Mesendoderm (in vitro differentiated cells): ENCODE measurements around the gene WDR20.

Source experiments
- DNase-seq: peaks from one replicate; pipeline ENCODE4 v3.0.0; 2013
- H2AK5ac ChIP-seq: 2 replicates; pipeline ENCODE4 v1.6.1; 2013; ENCODE audit warnings: low read length, inconsistent platforms
- H2BK120ac ChIP-seq: 2 replicates; pipeline ENCODE4 v1.6.1; 2013; ENCODE audit warnings: low read depth, mild to moderate bottlenecking, low read length, moderate library complexity, mixed read lengths
- H2BK15ac ChIP-seq: replicated peaks from 2 replicates; pipeline ENCODE4 v1.6.1; 2013; ENCODE audit warnings: low read depth, mild to moderate bottlenecking, moderate library complexity
- H2BK5ac ChIP-seq: 2 replicates; pipeline ENCODE4 v1.6.1; 2013; ENCODE audit warnings: low read length, inconsistent platforms
- H3K18ac ChIP-seq: 2 replicates; pipeline ENCODE4 v1.6.1; 2013; ENCODE audit warnings: mild to moderate bottlenecking, low read length, mixed read lengths
- H3K23ac ChIP-seq: one replicate; pipeline ENCODE4 v1.6.1; 2013; ENCODE audit warnings: low read length
- H3K27ac ChIP-seq: 2 replicates; pipeline ENCODE4 v1.5.1; 2013; ENCODE audit warnings: low read depth, mild to moderate bottlenecking, inconsistent platforms, low read length, moderate library complexity
- H3K27me3 ChIP-seq: 2 replicates; pipeline ENCODE4 v1.6.1; 2013; ENCODE audit warnings: low read length, control low read depth, mild to moderate bottlenecking, inconsistent platforms; ENCODE audit not compliant: insufficient read depth, poor library complexity
- H3K36me3 ChIP-seq: 2 replicates; pipeline ENCODE4 v1.6.1; 2013; ENCODE audit warnings: low read length, inconsistent platforms; ENCODE audit not compliant: control insufficient read depth, insufficient read depth
- H3K4ac ChIP-seq: one replicate; pipeline ENCODE4 v1.6.1; 2013; ENCODE audit warnings: low read depth, mild to moderate bottlenecking, low read length, moderate library complexity
- H3K4me1 ChIP-seq: 2 replicates; pipeline ENCODE4 v1.6.1; 2013; ENCODE audit warnings: low read depth, low read length, inconsistent platforms; ENCODE audit not compliant: control insufficient read depth
- H3K4me2 ChIP-seq: 2 replicates; pipeline ENCODE4 v1.6.1; 2013; ENCODE audit warnings: low read length
- H3K4me3 ChIP-seq: 2 replicates; pipeline ENCODE4 v1.5.1; 2013; ENCODE audit warnings: mild to moderate bottlenecking, low read length
- H3K56ac ChIP-seq: one replicate; pipeline ENCODE4 v1.6.1; 2013; ENCODE audit warnings: low read length
- H3K79me1 ChIP-seq: 2 replicates; pipeline ENCODE4 v1.6.1; 2013; ENCODE audit warnings: low read length, inconsistent platforms
- H3K79me2 ChIP-seq: 2 replicates; pipeline ENCODE4 v1.6.1; 2013; ENCODE audit warnings: mild to moderate bottlenecking, low read length; ENCODE audit not compliant: control insufficient read depth, insufficient read depth
- H3K9ac ChIP-seq: 2 replicates; pipeline ENCODE4 v1.6.1; 2013; ENCODE audit warnings: low read length, inconsistent platforms
- H4K5ac ChIP-seq: one replicate; pipeline ENCODE4 v1.6.1; 2013; ENCODE audit warnings: low read length
- H4K8ac ChIP-seq: one replicate; pipeline ENCODE4 v1.6.1; 2013; ENCODE audit warnings: low read depth, mild to moderate bottlenecking, control low read depth, low read length, moderate library complexity
- WGBS: extraction: QIAGEN DNeasy Blood & Tissue Kit; methylation state at CpG from one replicate; pipeline ENCODE4 v1.1.7; 2013; ENCODE audit warnings: low lambda C conversion rate, missing lambda C conversion rate; ENCODE audit not compliant: insufficient coverage; ENCODE audit errors: extremely low coverage; 5-methylcytosine and 5-hydroxymethylcytosine counted together

Gene WDR20

GRCh38 chr14:102222009-102222575 lies 82.4 kb downstream of the WDR20 start:
- H3K56ac ChIP-seq = no peak overlapping the region
- no peak for DNase-seq
- no peak overlapping the region for H2AK5ac ChIP-seq
- H2BK5ac ChIP-seq = no peak overlapping the region
- H2BK120ac ChIP-seq = no peak overlapping the region
- no peak overlapping the region for H4K5ac ChIP-seq
- no peaks in the 10 kb centered on the region for H3K36me3 ChIP-seq
- WGBS = no CpG with 5 or more reads among the region's 13 CpGs
- peaks cover 13% of the 10 kb centered on the region for H3K79me1 ChIP-seq
- no peak overlapping the region for H3K4me2 ChIP-seq
- no peak overlapping the region for H3K18ac ChIP-seq
- H4K8ac ChIP-seq = no peak overlapping the region
- peaks cover 2% of the 10 kb centered on the region for H3K79me2 ChIP-seq
- no peak overlapping the region for H3K4ac ChIP-seq
- H3K9ac ChIP-seq = no peak overlapping the region
- H2BK15ac ChIP-seq = no peak overlapping the region
- no peak overlapping the region for H3K27ac ChIP-seq
- H3K23ac ChIP-seq = peak overlapping the region; percentile 50
- H3K4me1 ChIP-seq = peaks cover 14% of the 10 kb centered on the region
- H3K27me3 ChIP-seq = no peaks in the 10 kb centered on the region
- H3K4me3 ChIP-seq = no peak overlapping the region

GRCh38 chr14:102222751-102223150 lies 83.1 kb downstream of the WDR20 start:
- H3K4me3 ChIP-seq = no peak overlapping the region
- no peaks in the 10 kb centered on the region for H3K27me3 ChIP-seq
- peaks cover 2% of the 10 kb centered on the region for H3K79me2 ChIP-seq
- no peak overlapping the region for H4K5ac ChIP-seq
- DNase-seq = no peak
- H2BK120ac ChIP-seq = no peak overlapping the region
- H2BK5ac ChIP-seq = no peak overlapping the region
- H4K8ac ChIP-seq = no peak overlapping the region
- H3K4ac ChIP-seq = no peak overlapping the region
- no peak overlapping the region for H2BK15ac ChIP-seq
- H3K4me2 ChIP-seq = no peak overlapping the region
- H3K56ac ChIP-seq = no peak overlapping the region
- no peak overlapping the region for H2AK5ac ChIP-seq
- peaks cover 12% of the 10 kb centered on the region for H3K79me1 ChIP-seq
- peak overlapping the region; percentile 50 for H3K23ac ChIP-seq
- no CpG with 5 or more reads among the region's 28 CpGs for WGBS
- H3K4me1 ChIP-seq = peaks cover 14% of the 10 kb centered on the region
- H3K36me3 ChIP-seq = no peaks in the 10 kb centered on the region
- H3K18ac ChIP-seq = no peak overlapping the region
- no peak overlapping the region for H3K9ac ChIP-seq
- H3K27ac ChIP-seq = no peak overlapping the region

- H2AK5ac ChIP-seq = no peak overlapping the region
- no peaks in the 10 kb centered on the region for H3K36me3 ChIP-seq
- no peak overlapping the region for H3K56ac ChIP-seq
- H3K4ac ChIP-seq = no peak overlapping the region
- no peak overlapping the region for H3K4me3 ChIP-seq
- no CpG with 5 or more reads among the region's 6 CpGs for WGBS
- H3K27ac ChIP-seq = no peak overlapping the region
- H4K8ac ChIP-seq = no peak overlapping the region
- peaks cover 2% of the 10 kb centered on the region for H3K79me2 ChIP-seq
- no peak overlapping the region for H2BK120ac ChIP-seq
- no peak overlapping the region for H2BK15ac ChIP-seq
- no peak overlapping the region for H3K18ac ChIP-seq
- H4K5ac ChIP-seq = no peak overlapping the region
- H3K23ac ChIP-seq = no peak overlapping the region
- no peak overlapping the region for H2BK5ac ChIP-seq
- peaks cover 14% of the 10 kb centered on the region for H3K4me1 ChIP-seq
- DNase-seq = no peak
- H3K9ac ChIP-seq = no peak overlapping the region
- no peaks in the 10 kb centered on the region for H3K27me3 ChIP-seq
- peaks cover 12% of the 10 kb centered on the region for H3K79me1 ChIP-seq
- H3K4me2 ChIP-seq = no peak overlapping the region
Observed at GRCh38 chr14:102223682-102224081, 84.0 kb downstream of the WDR20 start.

- no peak overlapping the region for H2BK5ac ChIP-seq
- DNase-seq = no peak
- H3K4me3 ChIP-seq = no peak overlapping the region
- H4K5ac ChIP-seq = no peak overlapping the region
- H3K9ac ChIP-seq = no peak overlapping the region
- no peak overlapping the region for H3K4me2 ChIP-seq
- H2BK15ac ChIP-seq = no peak overlapping the region
- H3K4ac ChIP-seq = no peak overlapping the region
- H2BK120ac ChIP-seq = no peak overlapping the region
- H3K27me3 ChIP-seq = no peaks in the 10 kb centered on the region
- no peaks in the 10 kb centered on the region for H3K36me3 ChIP-seq
- H3K79me1 ChIP-seq = peaks cover 4% of the 10 kb centered on the region
- H3K27ac ChIP-seq = no peak overlapping the region
- H3K23ac ChIP-seq = no peak overlapping the region
- H4K8ac ChIP-seq = no peak overlapping the region
- H3K4me1 ChIP-seq = peaks cover 14% of the 10 kb centered on the region
- H3K79me2 ChIP-seq = no peaks in the 10 kb centered on the region
- H3K56ac ChIP-seq = no peak overlapping the region
- H3K18ac ChIP-seq = no peak overlapping the region
- no CpG with 5 or more reads among the region's 7 CpGs for WGBS
- no peak overlapping the region for H2AK5ac ChIP-seq
Observed at GRCh38 chr14:102225386-102225785, 85.7 kb downstream of the WDR20 start.

GRCh38 chr14:102225936-102226335 lies 86.2 kb downstream of the WDR20 start:
- Histone ChIP-seq H3K4me3 (no peak overlapping the region), H3K79me2 (no peaks in the 10 kb centered on the region), H3K4me2 (no peak overlapping the region), H3K56ac (no peak overlapping the region), H3K18ac (no peak overlapping the region), H4K5ac (no peak overlapping the region), H2BK5ac (no peak overlapping the region), H2BK15ac (no peak overlapping the region), H2AK5ac (no peak overlapping the region), H2BK120ac (no peak overlapping the region), H3K36me3 (no peaks in the 10 kb centered on the region), H3K23ac (peak overlapping the region; percentile 9), H3K79me1 (peaks cover 4% of the 10 kb centered on the region), H3K27ac (no peak overlapping the region), H4K8ac (no peak overlapping the region), H3K9ac (no peak overlapping the region), H3K4ac (no peak overlapping the region), H3K27me3 (no peaks in the 10 kb centered on the region), H3K4me1 (peaks cover 14% of the 10 kb centered on the region)
- no CpG with 5 or more reads among the region's 15 CpGs for WGBS
- no peak for DNase-seq
